Sigmoid colon (tissue), 7 donors: ENCODE results near the gene C1QL1. TPM values are rescaled to one million over a fixed set of nuclear protein-coding genes. Genes with fewer than 3 reads are reported as not detected.

ENCODE experiments used
- DNase-seq: peaks from one replicate; pipeline ENCODE4 v3.0.0-alpha.2; 2019
- H3K27ac ChIP-seq, 4 donors: fragments of 200-600 bp; sonication (generic); one replicate each; pipeline ENCODE4 v1.5.1; 2016 to 2019; ENCODE audit warnings: mild to moderate bottlenecking in 1 of 4
- H3K27me3 ChIP-seq, 3 donors: fragments of 200-600 bp; sonication (generic); one replicate each; pipeline ENCODE4 v1.5.1; 2019; ENCODE audit warnings: mild to moderate bottlenecking in 1 of 3
- H3K36me3 ChIP-seq, 4 donors: fragments of 200-600 bp; sonication (generic); one replicate each; pipeline ENCODE4 v1.5.1; 2016 to 2019
- H3K4me1 ChIP-seq, 4 donors: fragments of 200-600 bp; sonication (generic); one replicate each; pipeline ENCODE4 v1.5.1; 2017 to 2019
- H3K4me3 ChIP-seq, 4 donors: fragments of 200-600 bp; sonication (generic); one replicate each; pipeline ENCODE4 v1.5.1; 2017 to 2019; ENCODE audit warnings: mild to moderate bottlenecking in 2 of 4, moderate library complexity in 1 of 4
- H3K9me3 ChIP-seq, 4 donors: fragments of 200-600 bp in 3 of 4; sonication (generic) in 3 of 4; one replicate each; pipeline versions ENCODE4 v1.5.1 to v1.6.1; 2013 to 2019
- EP300 ChIP-seq, 4 donors: sonication (generic); formaldehyde crosslinking; IDR thresholded peaks; one replicate each; pipeline ENCODE4 v1.6.1; 2017; ENCODE audit warnings: antibody characterized with exemption in 4 of 4
- POLR2A ChIP-seq, 2 donors: fragments of 450-650 bp; IDR thresholded peaks; one replicate each; pipeline ENCODE4 v1.6.1; 2016; ENCODE audit warnings: antibody characterized with exemption in 2 of 2, mild to moderate bottlenecking in 2 of 2, moderate library complexity in 2 of 2
- POLR2AphosphoS5 ChIP-seq, 4 donors: sonication (generic); formaldehyde crosslinking; IDR thresholded peaks; one replicate each; pipeline ENCODE4 v1.6.1; 2017; ENCODE audit warnings: antibody characterized with exemption in 4 of 4
- WGBS, 2 donors: extraction: QIAGEN DNeasy Blood & Tissue Kit; methylation state at CpG; one replicate each; pipeline ENCODE4 v1.1.7; 2013; 5-methylcytosine and 5-hydroxymethylcytosine counted together
- intact Hi-C: fragments of 100-400 bp; cut with DNase I; formaldehyde crosslinking; loops from one replicate; pipeline ENCODE4 v1.15.1; 2023
- polyA plus RNA-seq, 3 donors: library from polyadenylated mRNA; stranded (reverse); fragments of 200-250 nt; gene quantifications; one replicate each; pipeline ENCODE4 v1.2.3, GENCODE V29; 2013
- total RNA-seq, 4 donors: library from RNA; depleted of rRNA; stranded (reverse); fragments of >200 nt; gene quantifications; one replicate each; pipeline ENCODE4 v1.1.0, GENCODE V29; 2016
- TF ChIP-seq, protein P1 (sequence below), 4 experiments: fragments of 450-650 bp in 3 of 4; fragments of 200-600 bp in 1 of 4; IDR thresholded peaks; one replicate each; pipeline ENCODE4 v1.5.1; 2016 to 2019; ENCODE audit warnings: antibody characterized with exemption in 4 of 4, mild to moderate bottlenecking in 3 of 4, moderate library complexity in 2 of 4
- donor health status: healthy with polysubstance abuse.
- donor health status: Bipolar disorder and iron deficiency.
- donor health status: healthy.

The C1QL1 gene
- total and polyA plus RNA-seq, 7 donors = 0.41 to 4.3 (median 1.5) TPM; not detected in 1

DNA sequence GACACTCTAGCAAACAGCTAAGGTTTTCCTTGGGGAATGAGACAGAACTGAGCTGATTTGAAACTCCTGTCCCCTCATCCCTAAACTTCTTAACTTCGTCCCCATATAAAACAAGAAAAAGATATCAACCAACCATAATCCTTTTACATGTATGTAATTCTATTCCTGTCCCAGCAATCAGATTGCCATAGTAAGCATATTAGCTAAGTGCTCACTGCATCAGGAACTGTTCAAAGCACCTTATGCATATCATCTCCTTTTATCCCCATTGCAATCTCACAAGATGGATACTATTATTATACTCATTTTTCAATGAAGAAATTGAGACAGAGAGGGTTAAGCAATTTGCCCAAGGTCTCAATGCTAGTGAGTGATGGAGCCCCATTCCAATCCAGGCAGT is 27.3 kb downstream of the C1QL1 start:
- peaks cover 0 to 6% (median 3%) of the 10 kb centered on the region in 4 donors for H3K4me1 ChIP-seq
- intact Hi-C loops = no loop called here
- no peak overlapping the region for H3K4me3 ChIP-seq
- H3K36me3 ChIP-seq = no peaks in the 10 kb centered on the region
- no peak overlapping the region for H3K27ac ChIP-seq
- no peaks in the 10 kb centered on the region for H3K27me3 ChIP-seq
- no peak for DNase-seq
- 90 to 96% methylated on average over 1 of the region's 1 CpG for WGBS, 2 donors
- no peaks in the 10 kb centered on the region for H3K9me3 ChIP-seq
- TF ChIP-seq EP300 (IDR thresholded peaks at IDR 0.05) (no peak), POLR2AphosphoS5 (IDR thresholded peaks at IDR 0.05) (no peak)
- TF ChIP-seq, protein P1, sequence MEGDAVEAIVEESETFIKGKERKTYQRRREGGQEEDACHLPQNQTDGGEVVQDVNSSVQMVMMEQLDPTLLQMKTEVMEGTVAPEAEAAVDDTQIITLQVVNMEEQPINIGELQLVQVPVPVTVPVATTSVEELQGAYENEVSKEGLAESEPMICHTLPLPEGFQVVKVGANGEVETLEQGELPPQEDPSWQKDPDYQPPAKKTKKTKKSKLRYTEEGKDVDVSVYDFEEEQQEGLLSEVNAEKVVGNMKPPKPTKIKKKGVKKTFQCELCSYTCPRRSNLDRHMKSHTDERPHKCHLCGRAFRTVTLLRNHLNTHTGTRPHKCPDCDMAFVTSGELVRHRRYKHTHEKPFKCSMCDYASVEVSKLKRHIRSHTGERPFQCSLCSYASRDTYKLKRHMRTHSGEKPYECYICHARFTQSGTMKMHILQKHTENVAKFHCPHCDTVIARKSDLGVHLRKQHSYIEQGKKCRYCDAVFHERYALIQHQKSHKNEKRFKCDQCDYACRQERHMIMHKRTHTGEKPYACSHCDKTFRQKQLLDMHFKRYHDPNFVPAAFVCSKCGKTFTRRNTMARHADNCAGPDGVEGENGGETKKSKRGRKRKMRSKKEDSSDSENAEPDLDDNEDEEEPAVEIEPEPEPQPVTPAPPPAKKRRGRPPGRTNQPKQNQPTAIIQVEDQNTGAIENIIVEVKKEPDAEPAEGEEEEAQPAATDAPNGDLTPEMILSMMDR (IDR thresholded peaks at IDR 0.05) = no peak

DNA sequence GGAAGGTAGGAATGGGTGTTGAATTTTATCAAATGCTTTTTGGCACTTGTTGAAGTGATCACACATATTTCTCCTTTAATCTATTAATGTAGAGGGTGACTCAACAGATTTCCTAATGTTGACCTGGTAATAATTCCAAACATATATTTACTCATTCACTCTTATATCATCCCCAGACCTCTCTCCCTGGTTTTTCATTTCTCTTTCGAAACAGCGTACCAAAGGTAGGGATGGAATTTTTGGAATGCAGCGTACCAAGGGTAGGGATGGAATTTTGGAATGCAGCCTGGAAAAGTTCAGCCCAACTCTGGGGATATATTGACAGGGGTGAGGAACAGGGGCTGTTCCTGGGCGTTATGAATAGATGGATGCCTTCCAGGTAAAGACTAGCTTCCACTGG is 27.8 kb downstream of the C1QL1 start:
- Histone ChIP-seq H3K27ac (no peak overlapping the region), H3K36me3 (no peaks in the 10 kb centered on the region), H3K27me3 (no peaks in the 10 kb centered on the region), H3K4me3 (no peak overlapping the region), H3K9me3 (no peaks in the 10 kb centered on the region), H3K4me1 (peaks cover 0 to 6% (median 3%) of the 10 kb centered on the region in 4 donors)
- 87 to 91% methylated on average over 4 of the region's 4 CpGs for WGBS, 2 donors
- TF ChIP-seq POLR2AphosphoS5 (IDR thresholded peaks at IDR 0.05) (no peak), POLR2A (IDR thresholded peaks at IDR 0.05) (no peak), EP300 (IDR thresholded peaks at IDR 0.05) (no peak)
- TF ChIP-seq, protein P1 (IDR thresholded peaks at IDR 0.05) = no peak
- intact Hi-C loops = no loop called here
- peak; percentile 6 for DNase-seq

DNA sequence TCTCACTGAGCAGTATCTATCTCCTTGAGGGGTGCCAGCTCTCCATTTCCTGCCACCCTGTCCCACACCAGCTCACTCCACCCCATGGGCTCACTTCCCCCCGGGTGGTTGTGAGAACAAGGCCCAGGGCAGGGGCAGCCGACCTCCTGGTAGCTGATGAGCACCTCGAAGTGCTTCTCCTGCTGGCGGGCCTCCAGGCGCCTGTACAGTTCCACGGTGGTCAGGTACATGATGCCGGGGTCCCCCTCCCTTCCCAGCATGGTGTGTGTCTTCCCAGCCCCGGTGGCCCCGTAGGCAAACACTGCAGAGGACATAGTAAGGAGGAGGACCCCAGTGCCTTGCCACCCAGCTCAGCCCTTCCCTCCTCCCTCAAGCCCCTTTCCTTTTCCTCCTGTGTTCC is 33.0 kb downstream of the C1QL1 start:
- Histone ChIP-seq H3K4me1 (peaks cover 0 to 2% (median under 1%) of the 10 kb centered on the region in 4 donors), H3K27ac (no peak overlapping the region), H3K9me3 (no peaks in the 10 kb centered on the region), H3K36me3 (no peaks in the 10 kb centered on the region), H3K4me3 (no peak overlapping the region), H3K27me3 (no peaks in the 10 kb centered on the region)
- 93 to 94% methylated on average over 9 of the region's 9 CpGs for WGBS, 2 donors
- intact Hi-C loops = no loop called here
- TF ChIP-seq POLR2A (IDR thresholded peaks at IDR 0.05) (no peak), EP300 (IDR thresholded peaks at IDR 0.05) (no peak), POLR2AphosphoS5 (IDR thresholded peaks at IDR 0.05) (no peak)
- TF ChIP-seq, protein P1 (IDR thresholded peaks at IDR 0.05) = no peak
- DNase-seq = peak; percentile 62

DNA sequence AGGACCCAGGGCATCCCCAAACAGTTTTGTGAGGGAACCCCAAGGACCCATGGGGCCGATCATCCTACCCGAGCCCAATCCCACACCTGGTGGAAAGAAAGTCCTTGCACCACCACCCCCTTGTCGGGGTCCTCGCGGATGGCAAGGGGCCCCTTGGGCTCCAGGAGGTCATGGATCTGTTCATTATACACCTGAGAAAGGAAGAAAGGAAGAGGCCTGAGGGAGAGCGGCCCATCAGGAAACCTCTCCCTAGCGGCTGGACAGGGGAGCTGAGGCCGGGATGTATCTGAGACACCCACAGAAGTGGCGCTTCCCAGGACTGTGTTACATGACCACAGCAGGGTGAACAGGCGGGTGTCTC is 33.4 kb downstream of the C1QL1 start:
- intact Hi-C loops = no loop called here
- 98% methylated on average over 10 of the region's 10 CpGs for WGBS, 2 donors
- no peak overlapping the region for H3K4me3 ChIP-seq
- no peaks in the 10 kb centered on the region for H3K4me1 ChIP-seq
- H3K27me3 ChIP-seq = no peaks in the 10 kb centered on the region
- no peaks in the 10 kb centered on the region for H3K36me3 ChIP-seq
- TF ChIP-seq POLR2A (IDR thresholded peaks at IDR 0.05) = no peak
- no peak for TF ChIP-seq POLR2AphosphoS5 (IDR thresholded peaks at IDR 0.05)
- no peak for TF ChIP-seq EP300 (IDR thresholded peaks at IDR 0.05)
- TF ChIP-seq, protein P1 (IDR thresholded peaks at IDR 0.05) = no peak
- peak; percentile 52 for DNase-seq
- H3K27ac ChIP-seq = no peak overlapping the region
- H3K9me3 ChIP-seq = no peaks in the 10 kb centered on the region
